Vagina (tissue), 2 donors: ENCODE data around the gene YES1. TPM values are rescaled to one million over a fixed set of nuclear protein-coding genes. Genes with fewer than 3 reads are reported as not detected.
"Not testable (repeated sequence)": the region's sequence is repeated elsewhere in the genome, so short reads cannot be mapped to it uniquely, and the experiment has no call there.

Experiments used
- DNase-seq, 2 donors: peaks; one replicate each; pipeline ENCODE4 v3.0.0-alpha.2; 2017; ENCODE audit errors: extremely low spot score in 2 of 2
- H3K27ac ChIP-seq: fragments of 200-600 bp; sonication (generic); one replicate; pipeline ENCODE4 v1.5.1; 2019
- H3K27me3 ChIP-seq: fragments of 200-600 bp; sonication (generic); one replicate; pipeline ENCODE4 v1.5.1; 2019
- H3K36me3 ChIP-seq, 2 donors: fragments of 200-600 bp; sonication (generic); one replicate each; pipeline ENCODE4 v1.5.1; 2017 to 2019
- H3K4me1 ChIP-seq: fragments of 200-600 bp; sonication (generic); one replicate; pipeline ENCODE4 v1.5.1; 2019
- H3K4me3 ChIP-seq, 2 donors: fragments of 200-600 bp; sonication (generic); 1 replicate in 1 of 2; 2 replicates in 1 of 2; pipeline ENCODE4 v1.5.1; 2016 to 2019
- H3K9me3 ChIP-seq: fragments of 200-600 bp; sonication (generic); one replicate; pipeline ENCODE4 v1.5.1; 2019
- CTCF ChIP-seq, 3 experiments: fragments of 450-650 bp in 2 of 3; fragments of 200-600 bp in 1 of 3; sonication (generic) in 1 of 3; IDR thresholded peaks; one replicate each; pipeline ENCODE4 v1.5.1; 2017 to 2019; ENCODE audit warnings: antibody characterized with exemption in 3 of 3, mild to moderate bottlenecking in 2 of 3, moderate library complexity in 2 of 3
- POLR2A ChIP-seq, 2 donors: fragments of 450-650 bp; IDR thresholded peaks; one replicate each; pipeline ENCODE4 v1.6.1; 2017; ENCODE audit warnings: antibody characterized with exemption in 2 of 2, mild to moderate bottlenecking in 2 of 2, moderate library complexity in 2 of 2
- POLR2AphosphoS5 ChIP-seq, 2 donors: sonication (generic); formaldehyde crosslinking; IDR thresholded peaks; one replicate each; pipeline ENCODE4 v1.9.0; 2017; ENCODE audit warnings: antibody characterized with exemption in 2 of 2, mild to moderate bottlenecking in 2 of 2, low read depth in 1 of 2; ENCODE audit not compliant: insufficient read depth in 1 of 2
- intact Hi-C: fragments of 100-400 bp; cut with DNase I; formaldehyde crosslinking; loops from one replicate; pipeline ENCODE4 v1.15.1; 2023
- total RNA-seq: library from RNA; depleted of rRNA; stranded (reverse); fragments of >200 nt; gene quantifications from one replicate; pipeline ENCODE4 v1.2.3, GENCODE V29; 2016

Gene YES1
- total RNA-seq, 1 donor from 2014 or later, result 92.1 TPM

GRCh38 chr18:811182-811891, 705 bp downstream of the YES1 start:
- DNase-seq, result no peak
- no peaks in the 10 kb centered on the region for H3K27me3 ChIP-seq
- peak overlapping the region; percentile 96 for H3K27ac ChIP-seq
- peak overlapping the region; percentile 86 to 96 for H3K4me3 ChIP-seq
- no peaks in the 10 kb centered on the region for H3K36me3 ChIP-seq
- intact Hi-C loops, result no loop called here
- TF ChIP-seq POLR2AphosphoS5 (IDR thresholded peaks at IDR 0.05; ENCODE audit: insufficient read depth in 1 of 2, low read depth in 1 of 2), result no peak
- no peak for TF ChIP-seq CTCF (IDR thresholded peaks at IDR 0.05)
- no peak for TF ChIP-seq POLR2A (IDR thresholded peaks at IDR 0.05)
- peaks cover 32% of the 10 kb centered on the region for H3K4me1 ChIP-seq
- H3K9me3 ChIP-seq, result no peaks in the 10 kb centered on the region

- H3K27me3 ChIP-seq, result no peaks in the 10 kb centered on the region
- no peaks in the 10 kb centered on the region for H3K9me3 ChIP-seq
- DNase-seq, result no peak
- TF ChIP-seq CTCF (IDR thresholded peaks at IDR 0.05) (no peak), POLR2A (IDR thresholded peaks at IDR 0.05) (no peak), POLR2AphosphoS5 (IDR thresholded peaks at IDR 0.05; ENCODE audit: insufficient read depth in 1 of 2, low read depth in 1 of 2) (no peak)
- H3K4me1 ChIP-seq, result peaks cover 41% of the 10 kb centered on the region
- no peak overlapping the region for H3K27ac ChIP-seq
- H3K36me3 ChIP-seq, result no peaks in the 10 kb centered on the region
- peak overlapping the region; percentile 86 to 96 for H3K4me3 ChIP-seq
- intact Hi-C loops, result no loop called here
Measured at GRCh38 chr18:809985-810642, 1.9 kb downstream of the YES1 start.

DNA sequence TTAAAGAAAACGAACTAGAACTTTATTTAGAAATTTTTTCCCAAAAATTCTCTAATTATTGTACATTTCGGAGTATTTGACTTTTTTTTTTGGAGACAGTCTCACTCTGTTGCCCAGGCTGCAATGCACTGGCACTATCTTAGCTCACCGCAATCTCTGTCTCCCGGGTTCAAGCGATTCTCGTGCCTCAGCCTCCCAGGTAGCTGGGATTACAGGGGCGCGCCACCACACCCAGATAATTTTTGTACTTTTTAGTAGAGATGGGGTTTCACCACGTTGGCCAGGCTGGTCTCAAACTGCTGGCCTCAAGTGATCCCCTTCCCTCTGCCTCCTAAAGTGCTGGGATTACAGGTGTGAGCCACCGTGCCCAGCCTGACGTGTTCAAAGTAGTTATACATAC, 2.8 kb downstream of the YES1 start:
- intact Hi-C loops, DNase-seq: not testable (repeated sequence)
- H3K4me1 ChIP-seq, result peaks cover 43% of the 10 kb centered on the region

GRCh38 chr18:808502-808901, 3.5 kb downstream of the YES1 start:
- DNase-seq, result no peak
- H3K9me3 ChIP-seq, result no peaks in the 10 kb centered on the region
- no peaks in the 10 kb centered on the region for H3K27me3 ChIP-seq
- TF ChIP-seq CTCF (IDR thresholded peaks at IDR 0.05), result no peak
- TF ChIP-seq POLR2AphosphoS5 (IDR thresholded peaks at IDR 0.05; ENCODE audit: insufficient read depth in 1 of 2, low read depth in 1 of 2), result no peak
- TF ChIP-seq POLR2A (IDR thresholded peaks at IDR 0.05), result no peak
- intact Hi-C loops, result no loop called here
- no peak overlapping the region for H3K27ac ChIP-seq
- no peaks in the 10 kb centered on the region for H3K36me3 ChIP-seq
- H3K4me3 ChIP-seq, result no peak overlapping the region
- peaks cover 43% of the 10 kb centered on the region for H3K4me1 ChIP-seq

More for the DNA sequence above, 2.8 kb downstream of the YES1 start:
- not testable (repeated sequence) for H3K36me3 ChIP-seq, H3K9me3 ChIP-seq, H3K27me3 ChIP-seq, H3K4me3 ChIP-seq, H3K27ac ChIP-seq

DNA sequence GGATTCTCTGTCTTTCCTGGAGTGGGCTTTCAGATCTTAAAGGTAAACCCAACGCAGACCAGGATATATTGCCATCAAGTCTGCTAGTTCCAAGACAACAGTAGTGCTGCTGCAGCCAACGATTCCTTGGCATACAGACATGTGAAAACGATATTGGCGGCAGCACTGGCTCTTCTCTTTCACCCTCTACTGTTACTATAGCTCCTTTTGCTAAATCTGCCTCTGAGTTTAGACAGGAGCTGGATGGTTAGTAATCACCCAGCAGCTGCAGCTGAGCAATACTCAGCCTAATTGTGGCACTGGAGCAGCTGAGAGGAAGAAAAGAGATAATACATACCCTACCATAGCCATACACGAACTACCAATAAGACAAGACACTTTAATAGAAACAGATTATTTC, 4.0 kb downstream of the YES1 start:
- no peak for DNase-seq
- intact Hi-C loops, result no loop called here
- H3K27ac ChIP-seq, result no peak overlapping the region

More for the DNA sequence above, 4.0 kb downstream of the YES1 start:
- H3K36me3 ChIP-seq, result no peaks in the 10 kb centered on the region
- H3K27me3 ChIP-seq, result no peaks in the 10 kb centered on the region
- TF ChIP-seq POLR2A (IDR thresholded peaks at IDR 0.05) (no peak), POLR2AphosphoS5 (IDR thresholded peaks at IDR 0.05; ENCODE audit: insufficient read depth in 1 of 2, low read depth in 1 of 2) (no peak), CTCF (IDR thresholded peaks at IDR 0.05) (no peak)
- no peak overlapping the region for H3K4me3 ChIP-seq
- peaks cover 43% of the 10 kb centered on the region for H3K4me1 ChIP-seq
- H3K9me3 ChIP-seq, result no peaks in the 10 kb centered on the region
